Spleen (tissue), 11 donors: ENCODE data around the gene HSP90B1. TPM values are rescaled to one million over a fixed set of nuclear protein-coding genes. Genes with fewer than 3 reads are reported as not detected.

ENCODE experiments used
- DNase-seq: peaks from one replicate; pipeline ENCODE4 v3.0.0-alpha.2; 2020
- H3K27ac ChIP-seq, 8 donors: fragments of 200-600 bp; sonication (generic) in 7 of 8; 1 replicate in 4 of 8; 2 replicates in 4 of 8; pipeline versions ENCODE4 v1.5.0 to v1.8.0; 2016 to 2021; ENCODE audit warnings: inconsistent platforms in 4 of 8, mild to moderate bottlenecking in 4 of 8, moderate library complexity in 1 of 8
- H3K27me3 ChIP-seq, 7 donors: fragments of 200-600 bp; sonication (generic) in 6 of 7; replicated peaks in 1 of 7; 1 replicate in 4 of 7; 2 replicates in 3 of 7; pipeline versions ENCODE4 v1.5.0 to v1.8.0; 2016 to 2021; ENCODE audit warnings: inconsistent platforms in 3 of 7, mild to moderate bottlenecking in 1 of 7
- H3K36me3 ChIP-seq, 6 donors: fragments of 200-600 bp; sonication (generic) in 5 of 6; 1 replicate in 4 of 6; 2 replicates in 2 of 6; pipeline versions ENCODE4 v1.5.0 to v1.8.0; 2016 to 2021; ENCODE audit warnings: inconsistent platforms in 2 of 6
- H3K4me1 ChIP-seq, 6 donors: fragments of 200-600 bp; sonication (generic) in 5 of 6; 1 replicate in 3 of 6; 2 replicates in 3 of 6; pipeline versions ENCODE4 v1.5.0 to v1.8.0; 2016 to 2021; ENCODE audit warnings: inconsistent platforms in 3 of 6
- H3K4me3 ChIP-seq, 8 donors: fragments of 200-600 bp; sonication (generic) in 7 of 8; 1 replicate in 4 of 8; 2 replicates in 4 of 8; pipeline versions ENCODE4 v1.5.0 to v1.8.0; 2016 to 2021; ENCODE audit warnings: inconsistent platforms in 4 of 8, mild to moderate bottlenecking in 4 of 8, moderate library complexity in 2 of 8
- H3K9me3 ChIP-seq, 8 donors: fragments of 200-600 bp; sonication (generic) in 7 of 8; 1 replicate in 4 of 8; 2 replicates in 4 of 8; pipeline versions ENCODE4 v1.5.0 to v1.8.0; 2016 to 2021; ENCODE audit warnings: inconsistent platforms in 4 of 8
- POLR2A ChIP-seq, 3 donors: fragments of 450-650 bp; IDR thresholded peaks; one replicate each; pipeline ENCODE4 v1.5.1; 2017; ENCODE audit warnings: antibody characterized with exemption in 3 of 3, mild to moderate bottlenecking in 1 of 3
- POLR2AphosphoS5 ChIP-seq, 3 donors: sonication (generic); formaldehyde crosslinking; IDR thresholded peaks; one replicate each; pipeline ENCODE4 v1.5.1; 2017; ENCODE audit warnings: antibody characterized with exemption in 3 of 3
- WGBS, 5 donors: extraction: QIAGEN DNeasy Blood & Tissue Kit in 3 of 5; methylation state at CpG; one replicate each; pipeline versions ENCODE4 v1.1.5 to v1.1.7; 2013 to 2018; 5-methylcytosine and 5-hydroxymethylcytosine counted together
- intact Hi-C: fragments of 100-400 bp; cut with DNase I; formaldehyde crosslinking; loops from one replicate; pipeline ENCODE4 v1.15.0; 2023; ENCODE audit warnings: low total_unique reads
- polyA plus RNA-seq, 3 donors: library from polyadenylated mRNA; stranded (reverse); fragments of 200-250 nt; gene quantifications; one replicate each; pipeline ENCODE4 v1.2.1, GENCODE V29; 2013
- total RNA-seq, 7 donors: library from RNA; depleted of rRNA in 3 of 7; stranded (reverse); fragments of >200 nt in 3 of 7; fragmentation: NEBNext Ultra II Directional in 4 of 7; extraction: Animal tissue kit (Norgen Biotek cat#: 25700) in 4 of 7; gene quantifications; one replicate each; pipeline versions ENCODE4 v1.1.0 to v1.2.1, GENCODE V29; 2016 to 2021
- TF ChIP-seq, protein P1 (sequence below), 11 experiments: fragments of 200-600 bp in 7 of 11; fragments of 450-650 bp in 4 of 11; sonication (generic) in 4 of 11; IDR thresholded peaks in 8 of 11; conservative IDR thresholded peaks in 3 of 11; 1 replicate in 7 of 11; 2 replicates in 4 of 11; pipeline versions ENCODE4 v1.4.0 to v1.8.0; 2016 to 2021; ENCODE audit warnings: antibody characterized with exemption in 11 of 11, inconsistent platforms in 4 of 11, mild to moderate bottlenecking in 1 of 11
- donor health status: healthy with polysubstance abuse.
- donor health status: DM: no; HTN: no; CAD: no; lungs with moderate emphysema.
- donor health status: DM: no; HTN: no; CAD: no.
- donor health status: Bipolar disorder and iron deficiency.
- donor health status: healthy.
- donor health status: DM: no; HTN: no; CAD: no.
- donor health status: DM: yes; HTN: yes; CAD: no.

The HSP90B1 gene
- total and polyA plus RNA-seq, 10 donors, result 230 to 895 (median 517) TPM

DNA sequence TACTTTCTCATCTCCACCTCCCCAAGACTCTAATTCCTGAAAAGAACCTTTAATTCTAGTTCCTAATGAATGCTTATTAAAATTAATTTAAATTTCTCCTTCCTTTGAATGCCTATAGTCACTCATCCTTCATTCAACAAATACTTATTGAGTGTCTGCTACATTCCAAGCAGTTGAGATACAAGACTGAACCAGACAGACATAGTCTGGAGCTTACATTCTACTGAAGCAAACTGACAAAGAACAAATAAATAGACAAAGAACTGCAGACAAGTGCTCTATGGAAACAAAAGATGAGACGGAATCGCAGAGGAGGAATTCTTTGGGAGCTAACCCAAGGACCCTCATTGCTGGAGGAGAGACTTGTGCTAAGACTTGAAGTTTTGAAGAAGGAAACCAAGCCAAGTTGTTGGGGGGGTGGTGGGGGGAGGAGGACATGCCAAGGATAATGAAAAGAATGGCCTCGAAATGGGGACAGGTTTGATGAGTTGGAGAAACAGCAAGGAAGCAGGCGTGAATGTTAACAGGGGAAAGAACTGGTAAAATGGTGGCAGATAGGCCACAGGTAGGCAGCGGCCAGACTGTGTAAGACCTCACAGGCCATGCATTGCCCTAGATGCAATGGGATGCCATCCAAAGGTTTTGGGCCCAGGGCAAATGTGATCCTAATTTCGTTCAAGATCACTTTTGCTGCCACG, 25.8 kb downstream of the HSP90B1 start:
- Histone ChIP-seq H3K27me3 (no peaks in the 10 kb centered on the region), H3K9me3 (no peaks in the 10 kb centered on the region), H3K36me3 (peaks cover 0 to 36% (median 30%) of the 10 kb centered on the region in 6 donors), H3K27ac (peak overlapping the region in 6 of 8 donors; percentile 87 to 93 (median 90)), H3K4me1 (peaks cover 14 to 41% (median 28%) of the 10 kb centered on the region in 6 donors), H3K4me3 (peak overlapping the region; percentile 71 to 89 (median 78))
- DNase-seq, result no peak
- TF ChIP-seq, protein P1, sequence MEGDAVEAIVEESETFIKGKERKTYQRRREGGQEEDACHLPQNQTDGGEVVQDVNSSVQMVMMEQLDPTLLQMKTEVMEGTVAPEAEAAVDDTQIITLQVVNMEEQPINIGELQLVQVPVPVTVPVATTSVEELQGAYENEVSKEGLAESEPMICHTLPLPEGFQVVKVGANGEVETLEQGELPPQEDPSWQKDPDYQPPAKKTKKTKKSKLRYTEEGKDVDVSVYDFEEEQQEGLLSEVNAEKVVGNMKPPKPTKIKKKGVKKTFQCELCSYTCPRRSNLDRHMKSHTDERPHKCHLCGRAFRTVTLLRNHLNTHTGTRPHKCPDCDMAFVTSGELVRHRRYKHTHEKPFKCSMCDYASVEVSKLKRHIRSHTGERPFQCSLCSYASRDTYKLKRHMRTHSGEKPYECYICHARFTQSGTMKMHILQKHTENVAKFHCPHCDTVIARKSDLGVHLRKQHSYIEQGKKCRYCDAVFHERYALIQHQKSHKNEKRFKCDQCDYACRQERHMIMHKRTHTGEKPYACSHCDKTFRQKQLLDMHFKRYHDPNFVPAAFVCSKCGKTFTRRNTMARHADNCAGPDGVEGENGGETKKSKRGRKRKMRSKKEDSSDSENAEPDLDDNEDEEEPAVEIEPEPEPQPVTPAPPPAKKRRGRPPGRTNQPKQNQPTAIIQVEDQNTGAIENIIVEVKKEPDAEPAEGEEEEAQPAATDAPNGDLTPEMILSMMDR (IDR thresholded peaks at IDR 0.05 in 8 of 11, conservative IDR thresholded peaks at IDR 0.05 in 3 of 11), result no peak
- TF ChIP-seq POLR2A (IDR thresholded peaks at IDR 0.05), result no peak
- 28 to 42% (median 33%) methylated on average over 7 of the region's 7 CpGs for WGBS, 5 donors
- intact Hi-C loops, result no loop called here

DNA sequence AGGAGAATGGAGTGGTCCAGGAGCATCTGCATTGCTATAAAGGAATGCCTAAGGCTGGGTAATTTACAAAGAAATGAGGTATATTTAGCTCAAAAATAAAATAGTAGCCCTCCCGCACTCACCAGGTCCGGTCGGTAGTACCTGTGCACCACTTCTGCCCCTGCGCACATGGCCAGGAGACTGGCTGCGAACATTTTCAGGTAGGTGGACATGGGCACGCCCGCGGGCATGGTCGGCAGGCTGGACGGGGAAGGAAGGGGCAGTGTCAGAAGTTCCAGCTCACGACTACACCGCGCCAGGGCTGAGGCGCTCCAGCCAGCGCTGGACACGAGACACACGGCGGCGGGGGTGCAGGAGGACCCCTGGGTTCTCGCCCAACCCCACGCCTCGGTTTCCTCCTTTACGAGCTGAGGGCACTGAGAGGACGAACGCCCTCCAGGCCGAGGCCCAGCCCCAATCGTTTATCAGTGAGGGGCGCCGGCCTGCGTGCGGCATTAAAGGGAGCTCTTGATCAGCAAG, 26.4 kb downstream of the HSP90B1 start:
- Histone ChIP-seq H3K27ac (peak overlapping the region; percentile 87 to 93 (median 90)), H3K9me3 (no peaks in the 10 kb centered on the region), H3K36me3 (peaks cover 0 to 30% (median 24%) of the 10 kb centered on the region in 6 donors), H3K4me1 (peaks cover 15 to 41% (median 28%) of the 10 kb centered on the region in 6 donors), H3K27me3 (no peaks in the 10 kb centered on the region), H3K4me3 (peak overlapping the region; percentile 71 to 89 (median 78))
- TF ChIP-seq POLR2AphosphoS5 (IDR thresholded peaks at IDR 0.05), result no peak
- no peak for TF ChIP-seq POLR2A (IDR thresholded peaks at IDR 0.05)
- TF ChIP-seq, protein P1 (IDR thresholded peaks at IDR 0.05 in 8 of 11, conservative IDR thresholded peaks at IDR 0.05 in 3 of 11), result no peak
- intact Hi-C loops, result no loop called here
- DNase-seq, result no peak
- 0 to 1% (median 0%) methylated on average over 10 to 31 of the region's 31 CpGs for WGBS, 5 donors

DNA sequence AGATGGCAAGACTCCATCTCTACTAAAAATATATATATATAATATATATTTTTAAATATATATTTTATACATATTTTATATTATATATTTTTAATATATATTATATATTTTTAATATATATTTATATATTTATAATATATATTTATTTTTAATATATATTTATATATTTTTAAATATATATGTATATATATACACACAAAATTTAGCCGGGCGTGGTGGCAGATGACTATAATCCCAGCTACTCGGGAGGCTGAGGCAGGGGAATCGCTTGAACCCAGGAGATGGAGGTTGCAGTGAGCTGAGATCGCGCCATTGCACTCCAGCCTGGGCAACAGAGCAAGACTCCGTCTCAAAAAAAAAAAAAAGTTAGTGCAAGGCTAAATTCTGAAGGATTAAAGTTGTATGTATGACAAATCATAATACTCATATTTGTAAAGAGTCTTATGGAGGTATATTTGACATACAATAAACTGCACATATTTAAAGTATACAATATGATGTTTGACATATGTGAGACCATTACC, 27.7 kb downstream of the HSP90B1 start:
- Histone ChIP-seq H3K9me3 (no peaks in the 10 kb centered on the region), H3K4me3 (peak overlapping the region in 6 of 8 donors; percentile 73 to 88 (median 78)), H3K27me3 (no peaks in the 10 kb centered on the region), H3K27ac (peak overlapping the region; percentile 87 to 93 (median 90)), H3K36me3 (peaks cover 0 to 17% (median 12%) of the 10 kb centered on the region in 6 donors), H3K4me1 (peaks cover 15 to 50% (median 28%) of the 10 kb centered on the region in 6 donors)
- intact Hi-C loops, result no loop called here
- 94 to 97% (median 95%) methylated on average over 7 of the region's 7 CpGs for WGBS, 5 donors
- TF ChIP-seq, protein P1 (IDR thresholded peaks at IDR 0.05 in 8 of 11, conservative IDR thresholded peaks at IDR 0.05 in 3 of 11), result no peak
- TF ChIP-seq POLR2AphosphoS5 (IDR thresholded peaks at IDR 0.05), result no peak
- no peak for TF ChIP-seq POLR2A (IDR thresholded peaks at IDR 0.05)
- no peak for DNase-seq

DNA sequence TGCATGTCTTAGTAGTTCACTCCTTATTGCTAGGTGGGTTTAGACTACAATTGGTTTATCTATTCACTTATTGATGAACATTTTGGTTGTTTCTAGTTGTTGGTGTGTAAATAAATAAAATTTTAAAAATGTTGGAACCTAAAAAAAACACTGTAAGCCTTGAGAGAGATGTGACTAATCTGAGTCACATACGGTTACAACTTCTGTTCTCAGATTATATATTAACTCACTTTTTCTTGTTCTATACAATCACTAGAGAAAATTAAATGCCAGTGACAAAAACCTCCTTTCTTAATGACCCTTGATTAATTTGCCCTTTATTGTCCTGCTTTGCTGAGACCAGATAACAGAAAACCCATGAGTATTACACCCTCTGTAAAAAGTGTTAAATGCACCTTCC, 28.4 kb downstream of the HSP90B1 start:
- no peaks in the 10 kb centered on the region for H3K27me3 ChIP-seq
- no peak for DNase-seq
- H3K9me3 ChIP-seq, result no peaks in the 10 kb centered on the region
- peaks cover 0 to 10% (median 5%) of the 10 kb centered on the region in 6 donors for H3K36me3 ChIP-seq
- TF ChIP-seq, protein P1 (IDR thresholded peaks at IDR 0.05 in 8 of 11, conservative IDR thresholded peaks at IDR 0.05 in 3 of 11), result no peak
- TF ChIP-seq POLR2AphosphoS5 (IDR thresholded peaks at IDR 0.05) (no peak), POLR2A (IDR thresholded peaks at IDR 0.05) (no peak)
- peaks cover 15 to 56% (median 30%) of the 10 kb centered on the region in 6 donors for H3K4me1 ChIP-seq
- no peak overlapping the region for H3K4me3 ChIP-seq
- intact Hi-C loops, result no loop called here
- H3K27ac ChIP-seq, result peak overlapping the region in 1 of 8 donors; percentile 93
- WGBS, 5 donors, result 76 to 95% (median 78%) methylated on average over 1 of the region's 1 CpG
